HCT116 (cell line): ENCODE results near the gene PAOX. TPM values are rescaled to one million over a fixed set of nuclear protein-coding genes. Genes with fewer than 3 reads are reported as not detected.

Experiments used
- ATAC-seq: fragments of 200-7000 bp; cut with Tn5 transposase; 2 replicates; pipeline ENCODE4 v1.9.1; 2020; ENCODE audit warnings: mild to moderate bottlenecking, moderate library complexity
- BruUV-seq: library from RNA; stranded (reverse); fragments of 400-500 nt; replicated peaks from 2 replicates; lab custom pipeline; 2021; lab: Mats Ljungman, UMichigan
- CTCF ChIA-PET: fragments of 300-600 bp; sonication (Branson Sonifier 250); formaldehyde crosslinking; loops from one replicate; lab custom pipeline; 2021; ENCODE audit warnings: antibody characterized with exemption; lab: Charles Lee
- POLR2A ChIA-PET: fragments of 300-600, 350-600 bp; sonication (Branson Sonifier 250); formaldehyde crosslinking; loops from one replicate; lab custom pipeline; 2021; ENCODE audit warnings: antibody characterized with exemption; lab: Charles Lee
- RAD21 ChIA-PET, 2 experiments: fragments of 300-600 bp; sonication (Branson Sonifier 250); formaldehyde crosslinking; loops; one replicate each; lab custom pipeline; 2023; ENCODE audit warnings: low total read pairs in 2 of 2; ENCODE audit not compliant: uncharacterized antibody in 2 of 2, unreplicated experiment in 2 of 2, low non-redundant PET in 1 of 2; lab: Charles Lee
- DNase-seq: peaks from one replicate; pipeline ENCODE4 v3.0.0-alpha.2; 2010; ENCODE audit warnings: low read depth, low spot score
- H2AFZ ChIP-seq: fragments of 200-600 bp; shearing (Covaris generic), sonication (generic); 2 replicates; pipeline ENCODE4 v1.6.1; 2017; ENCODE audit warnings: low read depth, mixed run types, mixed read lengths, antibody characterized with exemption, low read length; ENCODE audit not compliant: poor library complexity, severe bottlenecking
- H3K27ac ChIP-seq: 2 replicates; pipeline ENCODE4 v1.5.1; 2012; ENCODE audit warnings: low read depth, low read length
- H3K27me3 ChIP-seq: fragments of 200-600 bp; sonication (generic); 2 replicates; pipeline ENCODE4 v1.6.1; 2016; ENCODE audit warnings: mixed run types, low read length, mixed read lengths; ENCODE audit not compliant: insufficient read depth
- H3K36me3 ChIP-seq, 2 experiments: fragments of 200-500 bp in 1 of 2; fragments of 200-600 bp in 1 of 2; sonication (Bioruptor generic) in 1 of 2; sonication (generic) in 1 of 2; 2 replicates each; pipeline versions ENCODE4 v1.5.1 to v1.6.1; 2014 to 2016; ENCODE audit warnings: low read length in 2 of 2, inconsistent platforms in 1 of 2, mixed read lengths in 1 of 2, mixed run types in 1 of 2; ENCODE audit not compliant: insufficient read depth in 2 of 2, control insufficient read depth in 1 of 2
- H3K4me1 ChIP-seq, 2 experiments: fragments of 200-600 bp in 1 of 2; sonication (generic) in 1 of 2; 2 replicates each; pipeline versions ENCODE4 v1.5.1 to v1.6.1; 2012 to 2017; ENCODE audit warnings: low read length in 2 of 2, inconsistent platforms in 1 of 2, mild to moderate bottlenecking in 1 of 2, mixed read lengths in 1 of 2, mixed run types in 1 of 2, moderate library complexity in 1 of 2; ENCODE audit not compliant: insufficient read depth in 2 of 2, control insufficient read depth in 1 of 2
- H3K4me2 ChIP-seq: fragments of 200-600 bp; sonication (generic); 2 replicates; pipeline ENCODE4 v1.6.1; 2017; ENCODE audit warnings: mixed run types, low read length, mixed read lengths
- H3K4me3 ChIP-seq, 2 experiments: fragments of 200-600 bp in 1 of 2; sonication (generic) in 1 of 2; replicated peaks in 1 of 2; 2 replicates each; pipeline ENCODE4 v1.5.1; 2011 to 2016; ENCODE audit warnings: low read length in 2 of 2, control low read depth in 1 of 2, low read depth in 1 of 2, mild to moderate bottlenecking in 1 of 2, mixed read lengths in 1 of 2, mixed run types in 1 of 2
- H3K79me2 ChIP-seq: fragments of 200-600 bp; sonication (generic); 2 replicates; pipeline ENCODE4 v1.6.1; 2017; ENCODE audit warnings: mild to moderate bottlenecking, mixed run types, low read length, moderate library complexity, mixed read lengths; ENCODE audit not compliant: insufficient read depth
- H3K9ac ChIP-seq: fragments of 200-600 bp; sonication (generic); 2 replicates; pipeline ENCODE4 v1.6.1; 2016; ENCODE audit warnings: low read length, mixed read lengths
- H3K9me2 ChIP-seq: fragments of 200-600 bp; sonication (generic), shearing (Covaris generic); 2 replicates; pipeline ENCODE4 v1.6.1; 2017; ENCODE audit warnings: mixed run types, mild to moderate bottlenecking, moderate library complexity; ENCODE audit not compliant: insufficient read depth
- H3K9me3 ChIP-seq, 2 experiments: fragments of 200-500 bp in 1 of 2; fragments of 200-600 bp in 1 of 2; sonication (Bioruptor generic) in 1 of 2; sonication (generic) in 1 of 2; 2 replicates each; pipeline ENCODE4 v1.6.1; 2014 to 2017; ENCODE audit warnings: low read length in 2 of 2, mixed read lengths in 2 of 2, inconsistent platforms in 1 of 2, low read depth in 1 of 2, mild to moderate bottlenecking in 1 of 2, mixed run types in 1 of 2, moderate library complexity in 1 of 2; ENCODE audit not compliant: control insufficient read depth in 1 of 2, insufficient read depth in 1 of 2
- H4K20me1 ChIP-seq: fragments of 200-600 bp; sonication (generic), shearing (Covaris generic); 2 replicates; pipeline ENCODE4 v1.6.1; 2017; ENCODE audit warnings: mixed run types, mild to moderate bottlenecking, moderate library complexity; ENCODE audit not compliant: insufficient read depth
- ATF3 ChIP-seq: IDR thresholded peaks from 2 replicates; pipeline ENCODE4 v1.6.1; 2012
- CBX3 ChIP-seq: IDR thresholded peaks from 2 replicates; pipeline ENCODE4 v1.6.1; 2012; ENCODE audit warnings: low read depth
- CEBPB ChIP-seq: IDR thresholded peaks from 2 replicates; pipeline ENCODE4 v1.6.1; 2012; ENCODE audit warnings: low read depth
- ELF1 ChIP-seq: IDR thresholded peaks from 2 replicates; pipeline ENCODE4 v1.6.1; 2012; ENCODE audit warnings: low read depth, borderline replicate concordance
- EZH2phosphoT487 ChIP-seq: fragments of 200-600 bp; IDR thresholded peaks from 2 replicates; pipeline ENCODE4 v1.6.1; 2018; ENCODE audit warnings: antibody characterized with exemption, borderline replicate concordance
- FOSL1 ChIP-seq: IDR thresholded peaks from 2 replicates; pipeline ENCODE4 v1.6.1; 2012; ENCODE audit warnings: low read depth
- JUND ChIP-seq: IDR thresholded peaks from 2 replicates; pipeline ENCODE4 v1.6.1; 2012
- MAX ChIP-seq: IDR thresholded peaks from 2 replicates; pipeline ENCODE4 v1.6.1; 2012
- RAD21 ChIP-seq: IDR thresholded peaks from 2 replicates; pipeline ENCODE4 v1.6.1; 2012; ENCODE audit warnings: low read depth, mild to moderate bottlenecking
- SP1 ChIP-seq: IDR thresholded peaks from 2 replicates; pipeline ENCODE4 v1.6.1; 2012; ENCODE audit warnings: low read depth
- SRF ChIP-seq: IDR thresholded peaks from 2 replicates; pipeline ENCODE4 v1.6.1; 2012; ENCODE audit warnings: low read depth
- YY1 ChIP-seq: IDR thresholded peaks from 2 replicates; pipeline ENCODE4 v1.6.1; 2011; ENCODE audit warnings: low read length, low read depth, moderate library complexity, mild to moderate bottlenecking; ENCODE audit not compliant: insufficient replicate concordance; ENCODE audit errors: extremely low read depth
- ZBTB33 ChIP-seq: IDR thresholded peaks from 2 replicates; pipeline ENCODE4 v1.6.1; 2011; ENCODE audit warnings: mild to moderate bottlenecking, low read length, moderate library complexity; ENCODE audit not compliant: insufficient replicate concordance; ENCODE audit errors: extremely low read depth
- ZNF274 ChIP-seq: fragments of 200-500 bp; sonication (Bioruptor generic); IDR thresholded peaks from 2 replicates; pipeline ENCODE4 v1.6.1; 2014; ENCODE audit warnings: mild to moderate bottlenecking, low read depth, low read length, inconsistent platforms
- intact Hi-C: fragments of 100-400 bp; cut with micrococcal nuclease; formaldehyde crosslinking; loops from 2 replicates; pipeline ENCODE4 v1.10.0; 2022
- total RNA-seq: library from RNA; stranded (reverse); gene quantifications from one replicate; pipeline ENCODE4 v1.2.1, GENCODE V29; 2021; ENCODE audit not compliant: unreplicated experiment
- TF ChIP-seq, protein P1 (sequence below), 3 experiments: fragments of 200-600 bp in 1 of 3; sonication (generic) in 1 of 3; IDR thresholded peaks in 2 of 3; conservative IDR thresholded peaks in 1 of 3; 2 replicates each; pipeline ENCODE4 v1.5.1; 2012 to 2017; ENCODE audit warnings: low read depth in 2 of 3, low read length in 2 of 3, antibody characterized with exemption in 1 of 3, borderline replicate concordance in 1 of 3, control low read depth in 1 of 3, mild to moderate bottlenecking in 1 of 3, mixed read lengths in 1 of 3, mixed run types in 1 of 3, moderate library complexity in 1 of 3; ENCODE audit not compliant: insufficient read depth in 1 of 3

The PAOX gene
- total RNA-seq, 1 experiment from 2014 or later, result 3.5 TPM

DNA sequence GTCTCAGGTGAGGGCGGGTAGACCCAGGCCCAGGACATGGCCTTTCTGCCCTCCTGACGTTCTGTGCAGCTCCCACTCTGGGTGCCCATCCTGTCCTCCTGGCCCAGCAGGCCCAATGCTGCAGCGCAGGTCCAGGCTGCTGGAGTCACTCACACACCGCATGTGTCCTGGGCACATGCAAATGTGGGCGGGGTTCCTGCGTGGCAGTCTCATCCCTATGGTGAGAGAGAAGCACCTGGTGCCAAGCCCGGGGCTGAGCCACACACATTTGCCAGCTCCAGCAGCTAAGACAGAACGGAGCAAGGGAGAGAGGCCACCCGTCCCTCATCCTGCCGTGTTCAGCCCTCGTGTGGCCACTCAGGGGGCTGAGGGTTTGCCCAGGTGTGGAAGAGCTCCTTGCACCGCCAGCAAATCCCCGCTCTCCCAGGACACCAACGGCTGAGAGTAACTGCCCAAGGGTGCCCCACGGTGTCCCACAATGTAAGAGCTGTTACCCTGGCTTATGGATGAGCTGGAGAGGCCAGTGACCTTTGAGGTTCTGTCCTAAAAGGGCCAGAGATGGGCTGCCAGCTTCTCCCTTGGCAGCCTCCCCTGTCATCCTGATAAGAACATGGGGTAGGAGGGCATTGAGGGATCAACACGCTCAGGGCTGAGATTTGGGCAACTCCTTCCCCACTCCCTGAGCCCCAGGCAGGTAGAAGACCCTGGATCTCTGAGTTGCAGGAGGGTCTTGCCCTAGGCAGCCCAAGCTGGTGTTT lies 25.7 kb upstream of the PAOX start:
- Histone ChIP-seq H2AFZ (no peak overlapping the region), H3K9ac (no peak overlapping the region), H3K79me2 (peaks cover 6% of the 10 kb centered on the region; the same call in 1 of the 2 replicates), H3K36me3 (no peaks in the 10 kb centered on the region), H3K9me3 (no peaks in the 10 kb centered on the region), H3K27me3 (no peaks in the 10 kb centered on the region), H3K4me3 (no peak overlapping the region), H3K4me1 (peaks cover 3 to 5% of the 10 kb centered on the region in 2 experiments; a peak in 2 of 4 replicates), H3K4me2 (no peak overlapping the region), H4K20me1 (no peaks in the 10 kb centered on the region), H3K9me2 (no peaks in the 10 kb centered on the region), H3K27ac (no peak overlapping the region)
- CTCF ChIA-PET, result no interaction called here
- no peak for ATAC-seq
- DNase-seq, result no peak
- TF ChIP-seq JUND, result no peak
- POLR2A ChIA-PET, result no interaction called here
- RAD21 ChIA-PET, result no interaction called here
- BruUV-seq, result no TSS peak
- intact Hi-C loops, result no loop called here

DNA sequence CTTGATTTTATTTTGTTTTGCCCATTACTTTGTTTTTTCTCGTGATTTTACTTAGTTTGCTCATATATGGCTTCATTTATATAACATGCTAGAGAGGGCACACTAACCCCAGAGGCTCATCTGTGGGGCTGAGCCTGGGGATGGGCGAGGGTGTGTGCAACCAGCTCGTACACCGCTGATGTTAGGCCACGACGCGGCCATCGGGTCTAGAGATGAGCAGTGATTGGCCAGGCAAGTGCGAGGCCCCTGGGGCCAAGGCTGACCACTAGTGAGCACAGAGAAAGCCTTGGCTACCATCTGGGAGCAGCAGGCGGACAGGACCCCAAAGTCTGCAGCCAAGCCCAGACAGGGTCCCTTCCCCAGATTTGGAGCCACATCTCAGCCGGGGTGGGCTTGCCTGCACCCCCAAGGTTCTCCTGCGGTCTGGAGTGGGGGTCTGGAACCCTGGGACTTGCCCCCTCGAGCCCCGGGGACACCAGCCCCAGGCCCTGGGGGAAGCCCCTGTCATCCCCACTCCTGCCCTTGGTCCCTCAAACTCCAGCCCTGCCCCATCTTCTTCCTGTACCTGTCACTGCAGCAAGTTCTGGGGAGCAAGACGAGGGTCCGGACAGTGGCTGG lies 25.0 kb upstream of the PAOX start:
- no peak overlapping the region for H3K4me3 ChIP-seq
- intact Hi-C loops, result no loop called here
- peaks cover 3 to 5% of the 10 kb centered on the region in 2 experiments; a peak in 2 of 4 replicates for H3K4me1 ChIP-seq
- H3K27me3 ChIP-seq, result no peaks in the 10 kb centered on the region
- no peak for TF ChIP-seq SP1
- TF ChIP-seq CEBPB, result no peak
- TF ChIP-seq MAX, result no peak
- TF ChIP-seq CBX3, result no peak
- no peak for TF ChIP-seq SRF
- TF ChIP-seq YY1, result no peak
- no peak for TF ChIP-seq RAD21
- no peak for TF ChIP-seq FOSL1
- TF ChIP-seq ELF1, result no peak
- TF ChIP-seq, protein P1, sequence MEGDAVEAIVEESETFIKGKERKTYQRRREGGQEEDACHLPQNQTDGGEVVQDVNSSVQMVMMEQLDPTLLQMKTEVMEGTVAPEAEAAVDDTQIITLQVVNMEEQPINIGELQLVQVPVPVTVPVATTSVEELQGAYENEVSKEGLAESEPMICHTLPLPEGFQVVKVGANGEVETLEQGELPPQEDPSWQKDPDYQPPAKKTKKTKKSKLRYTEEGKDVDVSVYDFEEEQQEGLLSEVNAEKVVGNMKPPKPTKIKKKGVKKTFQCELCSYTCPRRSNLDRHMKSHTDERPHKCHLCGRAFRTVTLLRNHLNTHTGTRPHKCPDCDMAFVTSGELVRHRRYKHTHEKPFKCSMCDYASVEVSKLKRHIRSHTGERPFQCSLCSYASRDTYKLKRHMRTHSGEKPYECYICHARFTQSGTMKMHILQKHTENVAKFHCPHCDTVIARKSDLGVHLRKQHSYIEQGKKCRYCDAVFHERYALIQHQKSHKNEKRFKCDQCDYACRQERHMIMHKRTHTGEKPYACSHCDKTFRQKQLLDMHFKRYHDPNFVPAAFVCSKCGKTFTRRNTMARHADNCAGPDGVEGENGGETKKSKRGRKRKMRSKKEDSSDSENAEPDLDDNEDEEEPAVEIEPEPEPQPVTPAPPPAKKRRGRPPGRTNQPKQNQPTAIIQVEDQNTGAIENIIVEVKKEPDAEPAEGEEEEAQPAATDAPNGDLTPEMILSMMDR (IDR thresholded peaks at IDR 0.05 in 2 of 3, conservative IDR thresholded peaks at IDR 0.05 in 1 of 3; ENCODE audit: borderline replicate concordance in 1 of 3, insufficient read depth in 1 of 3, low read depth in 2 of 3, low read length in 2 of 3), result no peak
- no peak for TF ChIP-seq EZH2phosphoT487
- no peak for TF ChIP-seq ATF3
- no peak for TF ChIP-seq ZNF274
- TF ChIP-seq ZBTB33, result no peak
- TF ChIP-seq, all 23 proteins: peak for 0
- Histone ChIP-seq H3K79me2 (peaks cover 6% of the 10 kb centered on the region; the same call in 1 of the 2 replicates), H2AFZ (no peak overlapping the region), H3K27ac (no peak overlapping the region), H3K4me2 (no peak overlapping the region), H3K9ac (no peak overlapping the region), H3K36me3 (no peaks in the 10 kb centered on the region), H3K9me2 (no peaks in the 10 kb centered on the region), H4K20me1 (no peaks in the 10 kb centered on the region), H3K9me3 (no peaks in the 10 kb centered on the region)
- POLR2A ChIA-PET, result no interaction called here
- DNase-seq (no peak), ATAC-seq (no peak)
- RAD21 ChIA-PET, result no interaction called here
- CTCF ChIA-PET, result no interaction called here
- no TSS peak for BruUV-seq
